Non-pigmented ciliary epithelial cell (primary cell): Measurements from ENCODE around the gene NXT2.
"Not testable (repeated sequence)": the region's sequence is repeated elsewhere in the genome, so short reads cannot be mapped to it uniquely, and the experiment has no call there.

Experiments
- DNase-seq: peaks from one replicate; pipeline ENCODE4 v3.0.0-alpha.2; 2010; ENCODE audit warnings: low read depth

Gene NXT2

DNA sequence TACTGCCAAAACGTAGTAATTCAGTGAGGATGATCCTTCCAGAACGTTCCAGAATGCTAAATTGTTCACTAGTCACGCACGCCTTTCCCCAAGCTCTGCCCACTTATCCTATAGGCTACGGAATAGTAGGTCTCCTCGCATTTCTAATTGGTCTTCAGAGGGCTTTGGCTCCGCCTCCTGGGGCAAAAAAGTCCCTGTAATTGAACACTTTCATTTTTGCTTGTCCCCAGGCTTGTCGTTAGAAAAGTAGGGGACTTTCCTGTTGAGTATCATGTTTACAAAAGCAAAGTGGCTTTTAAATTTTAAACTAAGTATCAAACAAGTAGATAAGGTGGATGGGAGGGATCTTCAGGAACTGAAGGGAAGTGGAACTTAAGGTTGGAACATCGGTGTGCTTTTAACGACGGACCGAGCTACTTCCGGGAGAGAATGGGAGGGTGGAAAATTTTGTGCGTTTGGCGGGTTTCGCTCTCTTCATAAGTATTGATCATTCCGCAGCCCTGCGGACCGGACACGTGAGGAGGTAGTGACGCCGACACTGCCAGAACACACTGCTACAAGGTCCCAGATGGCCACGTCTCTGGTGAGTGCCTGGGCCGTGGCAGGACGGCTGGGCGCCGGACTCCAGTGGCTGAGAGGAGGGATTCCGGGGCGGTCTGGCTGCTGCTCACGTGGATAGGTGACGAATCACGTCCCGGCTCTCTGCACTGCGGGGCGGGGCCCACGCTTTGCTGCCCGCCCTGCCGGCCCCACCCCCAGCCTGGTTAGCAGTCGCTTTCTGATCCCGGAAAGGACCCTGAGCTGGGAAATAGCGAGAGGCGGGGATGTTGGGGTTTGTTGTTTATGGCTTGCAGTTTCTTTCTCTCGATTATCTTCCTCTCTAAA, at the start of gene NXT2:
Gene NXT2, plus strand, starts transcription at position 406 of the 885 bp plus-strand sequence. Its CDS starts 163 bp downstream, at position 569.
- peak; percentile 60 for DNase-seq

DNA sequence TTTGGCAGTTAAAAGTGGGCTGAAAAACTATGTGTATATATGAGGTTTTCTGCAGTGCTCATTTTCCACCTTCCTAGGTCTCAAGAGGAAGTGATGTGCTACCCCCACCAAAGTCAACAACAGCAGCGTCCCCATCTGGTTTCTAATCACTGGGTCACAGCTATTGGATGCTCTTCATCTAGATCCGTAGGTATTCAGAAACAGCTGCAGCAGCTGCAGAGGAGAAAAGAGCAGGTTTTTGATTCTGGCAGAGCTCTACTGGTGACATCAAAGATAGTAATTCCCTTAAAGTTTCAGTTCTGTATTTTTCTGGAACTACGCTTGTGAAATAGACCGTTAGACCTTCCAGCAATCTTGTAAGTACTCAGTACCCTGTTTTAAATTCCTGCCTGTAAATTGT, 49.0 kb upstream of the NXT2 start:
- no peak for DNase-seq

DNA sequence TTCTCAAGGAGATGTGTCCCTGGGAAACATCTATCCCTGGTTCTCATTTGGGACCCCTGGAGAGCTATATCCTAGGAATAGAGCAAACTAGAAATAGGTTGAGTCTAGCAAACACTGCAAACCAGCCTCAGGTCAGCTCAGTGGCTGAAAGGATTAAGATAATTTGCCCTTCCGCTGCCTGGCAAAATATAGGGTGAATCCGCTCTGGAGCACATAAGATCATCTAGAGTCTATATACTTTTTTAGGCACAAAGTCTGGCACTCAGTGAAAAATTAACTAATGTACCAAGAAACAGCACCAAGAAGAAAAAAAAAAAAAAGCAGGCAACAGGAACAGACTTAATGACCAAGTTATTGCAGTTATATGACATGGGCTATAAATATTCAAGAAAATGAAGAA, 47.5 kb upstream of the NXT2 start:
- DNase-seq, result no peak

DNA sequence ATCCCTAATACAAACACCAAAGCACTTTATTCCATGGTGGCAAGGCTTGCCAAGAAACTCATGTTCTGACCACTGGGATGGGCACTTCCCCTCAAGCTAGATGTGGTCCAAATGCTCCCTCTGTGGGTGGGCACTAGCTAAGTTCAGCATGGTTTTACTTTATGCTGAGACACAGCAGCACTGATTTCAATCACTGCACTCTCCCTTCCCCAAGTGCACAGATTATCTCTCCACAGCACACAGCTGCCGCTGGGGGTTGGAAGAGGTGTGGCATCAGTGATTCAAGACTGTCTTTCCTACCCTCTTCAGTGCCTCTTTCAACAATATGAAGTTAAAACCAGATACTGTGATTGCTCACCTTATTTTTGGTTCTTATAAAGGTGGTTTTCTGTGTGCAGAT, 38.2 kb upstream of the NXT2 start:
- no peak for DNase-seq

DNA sequence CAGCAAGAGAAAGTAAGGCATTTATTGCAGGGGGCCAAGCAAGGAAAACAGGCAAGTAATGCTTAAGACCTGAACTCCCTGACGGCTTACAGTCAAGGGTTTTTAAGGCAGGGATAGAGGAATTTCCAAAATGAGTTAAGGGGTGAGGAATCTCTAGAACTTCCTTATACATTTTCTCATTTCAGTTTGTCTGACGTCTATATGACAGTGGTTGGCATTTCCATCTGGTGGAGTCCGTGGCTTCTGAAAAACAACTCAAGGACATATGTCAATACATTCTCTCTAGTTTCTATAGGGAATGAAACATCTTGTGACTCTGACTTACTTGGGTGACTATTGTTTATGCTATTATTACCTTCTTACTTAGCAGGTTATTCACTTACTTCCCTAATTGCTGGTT, 35.5 kb upstream of the NXT2 start:
- no peak for DNase-seq

DNA sequence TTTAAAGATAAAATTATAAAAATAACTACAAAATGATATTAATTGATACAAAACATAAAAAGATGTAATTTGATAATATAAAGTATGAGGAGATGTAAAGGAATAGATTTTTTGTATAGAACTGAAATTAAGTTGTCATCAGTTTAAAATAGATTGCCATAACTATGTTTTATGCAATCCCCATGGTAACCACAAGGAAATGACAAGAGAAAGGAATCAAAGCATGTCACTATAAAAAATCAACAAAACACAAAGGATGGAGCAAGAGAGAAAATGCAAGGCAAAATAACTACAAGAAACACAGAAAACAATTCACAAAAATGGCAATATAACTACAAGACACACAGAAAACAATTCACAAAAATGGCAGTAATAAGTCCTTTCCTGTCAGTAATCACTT, 27.7 kb upstream of the NXT2 start:
- no peak for DNase-seq

DNA sequence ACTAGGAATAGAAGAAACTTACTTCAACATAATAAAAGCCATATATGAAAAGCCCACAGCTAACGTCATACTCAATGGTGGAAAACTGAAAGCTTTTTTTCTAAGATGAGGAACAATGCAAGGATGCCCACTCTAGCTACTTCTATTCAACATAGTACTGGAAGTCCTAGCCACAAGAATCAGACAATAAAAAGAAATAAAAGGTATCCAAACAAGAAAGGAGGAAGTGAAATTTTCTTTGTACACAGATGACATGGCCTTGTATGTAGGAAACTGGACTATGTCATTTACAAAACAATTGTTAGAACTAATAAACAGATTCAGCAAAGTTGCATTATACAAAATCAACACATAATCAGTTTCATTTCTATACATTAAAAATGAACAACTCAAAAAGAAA, 25.5 kb upstream of the NXT2 start:
- DNase-seq, result no peak

DNA sequence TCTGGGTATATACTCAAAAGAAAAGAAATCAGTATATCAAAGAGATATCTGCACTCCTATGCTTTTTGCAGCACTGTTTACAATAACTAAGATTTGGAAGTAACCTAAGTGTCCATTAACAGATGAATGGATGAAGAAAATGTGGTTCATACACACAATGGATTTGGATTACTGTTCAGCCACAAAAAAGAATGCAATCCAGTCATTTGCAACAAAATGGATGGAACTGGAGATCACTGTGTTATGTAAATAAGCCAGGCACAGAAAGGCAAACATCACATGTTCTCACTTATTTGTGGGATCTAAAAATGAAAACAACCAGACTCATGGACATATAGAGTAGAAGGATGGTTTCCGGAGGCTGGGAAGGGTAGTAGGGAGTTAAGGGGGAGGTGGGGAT, 17.6 kb upstream of the NXT2 start:
- no peak for DNase-seq

DNA sequence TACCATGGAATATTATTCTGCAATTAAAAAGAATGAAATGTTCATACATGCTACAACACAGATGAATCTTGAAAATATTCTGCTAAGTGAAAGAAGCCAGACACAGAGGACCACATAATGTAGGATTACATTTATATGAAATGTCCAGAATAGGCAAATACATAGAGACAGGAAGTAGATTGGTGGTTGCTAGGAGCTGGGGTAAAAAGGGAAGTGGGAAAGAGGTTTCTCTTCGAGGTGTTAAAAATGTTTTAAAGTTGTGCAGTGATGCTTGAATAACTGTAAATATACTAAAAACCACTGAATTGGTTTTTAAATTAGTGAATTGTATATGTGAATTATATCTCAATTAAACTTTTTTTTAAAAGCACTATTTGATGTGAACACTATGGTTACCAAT, 3.6 kb upstream of the NXT2 start:
- no peak for DNase-seq

DNA sequence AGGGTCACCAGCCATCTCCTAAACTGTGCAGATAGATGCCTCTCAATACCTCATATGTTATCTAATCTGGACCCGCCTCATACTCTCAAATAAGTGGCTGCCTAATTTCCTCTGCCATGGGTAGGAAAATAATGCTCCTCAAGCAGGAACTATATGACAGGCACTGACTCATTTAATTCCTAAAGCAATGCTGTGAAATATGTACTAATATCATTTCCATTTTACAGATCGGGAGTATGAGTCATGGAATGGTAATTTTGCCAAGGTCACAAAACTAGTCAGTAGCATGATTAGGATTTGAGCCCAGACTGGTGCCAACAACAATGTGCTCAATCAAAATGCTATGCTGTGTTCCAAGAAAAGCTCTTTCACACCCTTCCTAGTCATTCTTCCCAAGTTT, 3.0 kb upstream of the NXT2 start:
- peak; percentile 4 for DNase-seq

DNA sequence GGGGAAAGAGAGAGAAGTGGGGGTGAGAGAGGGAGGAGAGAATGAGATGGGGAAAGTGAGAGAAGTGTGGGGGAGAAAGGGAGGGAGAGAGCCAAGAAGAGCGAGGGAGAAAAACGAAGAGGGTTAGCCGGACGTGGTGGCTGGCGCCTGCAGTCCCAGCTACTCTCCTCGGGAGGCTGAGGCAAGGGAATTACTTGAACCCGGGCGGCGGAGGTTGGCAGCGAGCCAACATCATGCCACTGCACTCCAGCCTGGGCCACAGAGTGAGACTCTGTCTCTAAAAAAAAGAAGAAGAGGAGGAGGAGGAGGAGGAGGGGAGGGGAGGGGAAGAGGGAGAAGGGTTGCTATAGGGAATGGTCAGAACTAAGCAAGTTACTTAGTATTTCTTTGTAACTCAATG, 1.7 kb upstream of the NXT2 start:
- no peak for DNase-seq

DNA sequence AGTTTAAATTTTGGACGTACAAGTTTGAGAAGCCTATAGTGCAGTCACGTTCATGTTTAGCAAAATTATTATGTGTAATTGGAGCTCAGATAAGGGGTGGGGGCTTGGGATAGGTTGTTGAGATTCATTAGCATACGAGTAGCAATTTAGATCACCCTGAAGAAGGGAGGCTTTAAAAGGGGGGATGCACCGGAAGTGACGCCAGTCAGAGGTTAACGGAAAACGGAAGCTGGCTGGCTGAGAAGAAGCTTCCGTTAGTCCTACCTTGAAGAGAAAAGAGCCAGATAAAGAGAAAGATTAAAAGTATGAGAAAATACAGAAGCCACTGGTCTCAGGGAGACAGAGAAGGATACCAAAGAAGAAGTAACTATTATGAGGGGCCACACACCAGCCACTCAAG, 1.1 kb upstream of the NXT2 start:
- DNase-seq, result no peak

DNA sequence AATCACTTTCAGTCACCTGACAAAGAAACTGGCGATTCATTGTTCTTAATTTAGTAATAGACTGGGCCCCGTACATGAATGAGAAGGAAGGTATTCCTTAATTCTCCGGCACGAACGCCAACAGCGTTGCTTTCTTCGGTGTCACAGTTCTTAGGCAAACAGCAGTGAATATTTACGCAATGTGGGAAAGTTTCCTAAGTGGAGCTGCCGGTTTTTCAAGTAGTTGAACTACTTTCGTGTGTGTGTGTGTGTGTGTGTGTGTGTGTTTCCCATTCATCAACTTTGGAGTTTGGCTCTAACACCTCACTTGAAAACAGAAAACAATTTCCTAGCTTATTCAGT, 651 bp downstream of the NXT2 start:
- peak; percentile 23 for DNase-seq

DNA sequence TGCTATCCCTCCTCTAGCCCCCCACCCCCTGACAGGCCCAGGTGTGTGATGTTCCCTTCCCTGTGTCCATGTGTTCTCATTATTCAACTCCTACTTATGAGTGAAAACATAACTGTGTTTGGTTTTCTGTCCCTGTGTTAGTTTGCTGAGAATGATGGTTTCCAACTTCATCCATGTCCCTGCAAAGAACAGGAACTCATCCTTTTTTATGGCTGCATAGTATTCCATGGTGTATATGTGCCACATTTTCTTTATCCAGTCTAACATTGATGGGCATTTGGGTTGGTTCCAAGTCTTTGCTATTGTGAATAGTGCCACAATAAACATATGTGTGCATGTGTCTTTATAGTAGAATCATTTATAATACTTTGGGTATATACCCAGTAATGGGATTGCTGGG, 2.4 kb downstream of the NXT2 start:
- DNase-seq, result not testable (repeated sequence)

DNA sequence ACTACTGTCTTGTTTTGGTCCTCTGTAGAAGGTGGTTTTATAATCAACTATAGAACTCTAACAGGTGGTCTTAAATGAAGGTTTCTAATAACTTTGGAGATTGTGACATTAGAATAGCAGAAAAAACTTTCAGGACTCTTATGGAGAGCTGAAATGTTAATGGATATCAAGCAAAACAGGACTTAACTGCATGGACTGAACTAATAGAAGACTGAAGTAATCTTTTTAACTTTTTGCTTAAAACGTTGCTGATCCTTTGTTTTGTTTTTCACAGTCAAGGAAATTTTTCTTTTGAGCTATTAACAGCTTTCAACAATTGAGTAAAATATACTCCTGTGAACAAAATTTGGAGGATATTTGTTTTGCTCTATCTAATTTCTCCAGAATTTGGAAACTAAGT, 17.2 kb downstream of the NXT2 start:
- DNase-seq, result no peak

DNA sequence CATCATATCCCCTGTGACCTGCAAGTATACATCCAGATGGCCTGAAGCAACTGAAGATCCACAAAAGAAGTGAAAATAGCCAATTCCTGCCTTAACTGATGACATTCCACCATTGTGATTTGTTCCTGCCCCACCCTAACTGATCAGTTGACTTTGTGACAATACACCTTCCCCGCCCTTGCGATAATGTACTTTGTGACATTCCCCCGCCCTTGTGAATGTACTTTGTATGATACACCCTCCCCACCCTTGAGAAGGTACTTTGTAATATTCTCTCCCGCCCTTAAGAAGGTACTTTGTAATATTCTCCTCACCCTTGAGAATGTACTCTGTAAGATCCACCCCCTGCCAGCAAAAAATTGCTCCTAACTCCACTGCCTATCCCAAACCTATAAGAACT, 39.4 kb downstream of the NXT2 start:
- not testable (repeated sequence) for DNase-seq

DNA sequence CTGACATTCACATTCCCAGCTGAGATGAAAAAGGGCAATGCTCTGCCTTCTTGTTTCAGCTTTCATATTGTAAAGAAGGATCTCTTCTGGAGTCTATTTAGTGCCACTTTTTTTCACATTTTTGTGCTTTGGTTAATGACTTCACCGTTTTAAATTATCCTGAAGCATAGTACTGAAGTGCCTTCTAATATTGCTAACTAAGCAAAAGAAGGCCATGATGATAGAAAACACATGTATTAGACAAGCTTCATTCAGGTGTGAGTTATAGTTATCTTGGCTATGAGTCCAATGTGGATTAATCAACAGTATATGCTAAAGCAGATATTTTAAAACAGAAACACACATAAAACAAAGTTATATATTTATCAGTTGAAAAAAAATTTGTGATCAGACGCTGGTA, 40.4 kb downstream of the NXT2 start:
- no peak for DNase-seq

DNA sequence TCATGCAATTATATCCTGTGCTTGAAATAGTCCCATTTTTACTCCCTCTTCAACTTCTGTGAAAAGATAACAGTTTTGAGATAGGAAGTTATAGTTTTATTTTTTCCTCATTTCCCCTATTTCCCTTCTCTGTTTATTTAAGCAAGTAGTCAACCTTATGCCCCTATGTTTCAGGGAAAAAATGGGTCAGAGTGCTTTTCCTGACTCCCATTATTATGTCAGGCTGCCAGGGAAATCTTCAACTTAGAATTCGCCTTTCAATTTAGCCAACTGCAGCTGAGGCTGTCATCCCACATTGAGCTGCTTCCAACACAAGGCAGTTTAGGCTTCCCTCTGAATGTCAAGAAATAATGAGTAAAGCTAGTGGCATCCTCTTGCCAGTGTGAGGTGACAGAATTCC, 42.3 kb downstream of the NXT2 start:
- no peak for DNase-seq

DNA sequence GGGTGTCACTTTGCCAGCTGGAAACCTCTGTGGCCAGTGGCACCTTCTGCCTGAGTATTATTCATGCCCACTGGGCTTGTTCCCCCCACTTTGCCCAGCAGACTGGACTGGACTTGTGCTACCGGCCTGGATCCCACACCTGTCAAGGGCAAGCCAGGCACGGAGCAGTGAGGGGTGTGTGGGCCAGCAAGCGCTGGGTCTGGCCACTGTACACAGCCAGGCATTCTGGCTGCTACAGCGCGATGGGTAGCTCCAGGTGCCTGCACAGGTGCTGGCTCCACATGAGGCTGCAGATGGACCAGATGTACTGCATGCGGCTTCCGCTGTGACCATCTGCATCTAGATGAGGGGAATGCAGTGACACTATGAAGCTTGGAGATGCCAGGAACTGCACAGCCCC, 48.8 kb downstream of the NXT2 start:
- no peak for DNase-seq

DNA sequence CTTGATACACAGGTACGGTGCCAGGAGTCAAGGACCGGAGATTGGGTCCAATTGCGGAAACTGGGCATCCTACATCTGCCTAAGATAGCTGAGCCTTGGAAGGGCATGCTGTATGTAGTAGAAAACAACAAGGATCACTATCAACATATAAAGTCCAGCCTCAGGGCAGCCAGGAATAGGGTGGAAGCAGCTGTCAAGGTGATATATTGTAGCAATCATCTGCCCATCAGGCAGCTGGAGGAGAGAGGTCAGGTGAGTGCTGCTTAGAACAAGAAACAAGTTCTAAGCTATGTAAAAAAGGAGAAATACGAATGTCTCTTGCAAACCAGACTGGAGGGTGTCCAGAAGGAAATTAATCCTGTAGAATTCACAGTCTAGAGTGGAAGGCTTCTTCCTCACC, 53.5 kb downstream of the NXT2 start:
- DNase-seq, result no peak
